ENCODE results near the gene TIMP4. TPM values are rescaled to one million over a fixed set of nuclear protein-coding genes. Genes with fewer than 3 reads are reported as not detected.

The TIMP4 gene
- total RNA-seq: 1.1 and 2.8 TPM in 2 replicates

DNA sequence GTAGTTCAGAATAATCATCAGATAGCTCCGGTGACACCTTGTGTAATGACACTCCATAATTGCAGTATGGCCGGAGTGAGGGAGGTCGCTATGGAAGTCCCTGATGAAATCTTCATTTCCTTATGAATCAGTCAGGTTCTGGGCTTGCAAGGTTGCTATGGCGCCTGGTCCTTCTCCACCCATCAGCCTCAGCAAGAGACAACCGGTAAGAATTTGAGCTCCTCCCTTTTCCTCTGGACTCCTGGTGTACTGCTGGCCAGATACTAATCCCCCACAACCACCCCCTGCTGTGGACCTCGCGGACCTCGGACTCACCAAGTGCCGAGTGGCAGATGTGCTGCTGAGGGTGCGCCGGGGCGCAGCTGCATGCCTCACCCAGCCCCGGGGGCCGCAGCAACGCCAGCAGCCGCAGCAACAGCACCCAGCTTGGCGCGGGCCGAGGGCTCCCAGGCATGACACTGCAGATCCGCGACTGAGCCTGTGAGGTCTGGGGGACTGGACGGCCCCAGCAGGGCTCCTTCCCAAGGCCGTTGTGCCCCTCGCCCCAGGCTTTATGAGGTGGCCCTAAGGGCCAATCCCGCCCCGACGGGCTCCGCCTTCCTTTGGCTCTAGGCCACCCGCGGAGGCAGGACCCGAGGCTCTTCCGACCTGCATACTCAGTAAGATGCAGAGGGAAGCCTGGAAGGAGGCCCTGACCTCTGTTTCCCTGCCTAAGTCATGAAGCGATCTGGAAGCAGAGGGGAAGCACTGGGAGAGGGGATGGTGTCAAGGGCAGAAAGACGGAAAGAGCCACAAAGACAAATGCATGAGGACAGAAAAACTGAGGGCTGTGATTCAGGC lies at the start of gene TIMP4:
Gene TIMP4 (minus strand): TSS at position 526 of the 840 bp plus-strand sequence. CDS start 72 bp downstream, at position 454.
- H3K36me3 ChIP-seq (ENCODE audit: control insufficient read depth, insufficient read depth, low read length): no peaks in the 10 kb centered on the region
- TF ChIP-seq, protein P1, sequence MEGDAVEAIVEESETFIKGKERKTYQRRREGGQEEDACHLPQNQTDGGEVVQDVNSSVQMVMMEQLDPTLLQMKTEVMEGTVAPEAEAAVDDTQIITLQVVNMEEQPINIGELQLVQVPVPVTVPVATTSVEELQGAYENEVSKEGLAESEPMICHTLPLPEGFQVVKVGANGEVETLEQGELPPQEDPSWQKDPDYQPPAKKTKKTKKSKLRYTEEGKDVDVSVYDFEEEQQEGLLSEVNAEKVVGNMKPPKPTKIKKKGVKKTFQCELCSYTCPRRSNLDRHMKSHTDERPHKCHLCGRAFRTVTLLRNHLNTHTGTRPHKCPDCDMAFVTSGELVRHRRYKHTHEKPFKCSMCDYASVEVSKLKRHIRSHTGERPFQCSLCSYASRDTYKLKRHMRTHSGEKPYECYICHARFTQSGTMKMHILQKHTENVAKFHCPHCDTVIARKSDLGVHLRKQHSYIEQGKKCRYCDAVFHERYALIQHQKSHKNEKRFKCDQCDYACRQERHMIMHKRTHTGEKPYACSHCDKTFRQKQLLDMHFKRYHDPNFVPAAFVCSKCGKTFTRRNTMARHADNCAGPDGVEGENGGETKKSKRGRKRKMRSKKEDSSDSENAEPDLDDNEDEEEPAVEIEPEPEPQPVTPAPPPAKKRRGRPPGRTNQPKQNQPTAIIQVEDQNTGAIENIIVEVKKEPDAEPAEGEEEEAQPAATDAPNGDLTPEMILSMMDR (IDR thresholded peaks at IDR 0.05; ENCODE audit: insufficient read depth, low read length, poor library complexity, severe bottlenecking): no peak
- H3K27me3 ChIP-seq (ENCODE audit: control insufficient read depth, insufficient read depth, low read length): no peaks in the 10 kb centered on the region
- H3K4me3 ChIP-seq (ENCODE audit: low read depth, low read length): peak within 1 kb of the TSS; percentile 2
- DNase-seq (ENCODE audit: low read depth): no peak

DNA sequence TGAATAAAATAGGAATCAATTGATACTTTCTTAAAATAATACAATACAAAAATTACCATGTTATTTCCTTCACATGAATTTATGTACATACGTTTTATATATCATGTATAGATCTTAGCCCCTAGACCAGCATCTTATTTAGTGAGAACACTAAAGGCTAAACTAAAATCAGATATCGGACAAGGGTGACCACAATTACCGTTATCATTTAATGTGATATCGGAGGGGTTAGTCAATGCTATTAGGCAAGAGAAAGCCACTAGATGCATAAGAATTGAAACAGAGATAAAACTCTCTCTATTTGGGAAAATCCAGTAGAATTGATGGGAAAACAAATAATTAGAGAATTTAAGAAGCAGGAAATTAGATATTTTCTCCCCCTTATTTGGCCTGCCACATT lies 46.5 kb upstream of the TIMP4 start:
- DNase-seq (ENCODE audit: low read depth): no peak
- H3K27me3 ChIP-seq (ENCODE audit: control insufficient read depth, insufficient read depth, low read length): no peaks in the 10 kb centered on the region
- no peak overlapping the region for H3K4me3 ChIP-seq (ENCODE audit: low read depth, low read length)
- H3K36me3 ChIP-seq (ENCODE audit: control insufficient read depth, insufficient read depth, low read length): no peaks in the 10 kb centered on the region
- TF ChIP-seq, protein P1 (IDR thresholded peaks at IDR 0.05; ENCODE audit: insufficient read depth, low read length, poor library complexity, severe bottlenecking): no peak

DNA sequence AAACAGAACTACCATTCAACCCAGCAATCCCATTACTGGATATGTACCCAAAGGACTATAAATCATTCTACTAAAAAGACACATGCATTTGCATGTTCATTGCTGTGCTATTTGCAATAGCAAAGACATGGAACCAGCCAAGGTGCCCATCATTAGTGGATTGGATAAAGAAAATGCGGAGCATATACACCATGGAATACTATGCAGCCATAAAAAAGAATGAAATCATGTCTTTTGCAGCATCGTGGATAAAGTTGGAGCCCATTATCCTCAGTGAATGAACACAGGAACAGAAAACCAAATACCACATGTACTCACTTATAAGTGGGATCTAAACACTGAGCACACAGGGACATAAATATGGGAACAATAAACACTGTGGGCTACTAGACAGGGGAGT lies 43.1 kb upstream of the TIMP4 start:
- no peak overlapping the region for H3K4me3 ChIP-seq (ENCODE audit: low read depth, low read length)
- TF ChIP-seq, protein P1 (IDR thresholded peaks at IDR 0.05; ENCODE audit: insufficient read depth, low read length, poor library complexity, severe bottlenecking): no peak
- DNase-seq (ENCODE audit: low read depth): no peak
- H3K36me3 ChIP-seq (ENCODE audit: control insufficient read depth, insufficient read depth, low read length): no peaks in the 10 kb centered on the region
- H3K27me3 ChIP-seq (ENCODE audit: control insufficient read depth, insufficient read depth, low read length): no peaks in the 10 kb centered on the region

DNA sequence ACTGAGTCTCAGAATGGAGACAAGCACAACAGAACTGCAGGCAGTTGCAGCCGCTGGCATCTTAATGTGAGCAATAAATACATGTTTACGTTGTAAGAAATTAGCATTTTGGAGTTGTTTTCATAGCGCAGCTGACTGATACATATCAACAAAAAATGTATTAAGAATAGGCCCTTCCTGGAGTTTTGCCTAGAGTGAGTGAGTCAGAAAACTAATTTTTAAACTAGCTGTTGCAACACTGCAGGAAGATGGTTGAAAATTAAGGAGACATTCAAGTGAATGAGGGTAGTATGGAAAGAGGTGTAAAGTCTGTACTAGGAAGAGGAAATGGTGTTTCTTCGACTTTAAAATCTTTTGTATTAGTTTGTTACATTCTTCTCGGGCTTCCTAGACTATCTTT lies 39.6 kb upstream of the TIMP4 start:
- DNase-seq (ENCODE audit: low read depth): no peak
- TF ChIP-seq, protein P1 (IDR thresholded peaks at IDR 0.05; ENCODE audit: insufficient read depth, low read length, poor library complexity, severe bottlenecking): no peak
- no peaks in the 10 kb centered on the region for H3K27me3 ChIP-seq (ENCODE audit: control insufficient read depth, insufficient read depth, low read length)
- no peaks in the 10 kb centered on the region for H3K36me3 ChIP-seq (ENCODE audit: control insufficient read depth, insufficient read depth, low read length)
- H3K4me3 ChIP-seq (ENCODE audit: low read depth, low read length): no peak overlapping the region

DNA sequence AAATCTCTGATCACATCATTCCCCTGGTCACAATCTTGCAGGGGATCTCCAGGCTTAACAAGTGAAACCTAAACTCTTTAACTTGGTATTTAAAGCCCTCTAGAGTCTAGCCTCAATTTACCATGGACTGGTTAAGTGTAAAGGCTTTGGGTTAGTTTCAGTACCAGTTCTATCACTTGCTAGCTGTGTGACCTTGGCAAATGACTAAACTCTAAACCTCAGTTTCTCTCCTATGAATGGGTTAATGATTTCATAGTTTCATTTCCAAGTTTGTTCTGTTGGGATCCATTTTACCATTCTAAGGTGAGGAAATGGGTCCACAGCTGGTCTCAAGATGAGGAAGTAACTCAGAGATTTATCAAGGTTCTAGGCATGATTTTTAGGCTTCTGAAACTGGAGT lies 38.8 kb upstream of the TIMP4 start:
- TF ChIP-seq, protein P1 (IDR thresholded peaks at IDR 0.05; ENCODE audit: insufficient read depth, low read length, poor library complexity, severe bottlenecking): no peak
- Histone ChIP-seq H3K4me3 (ENCODE audit: low read depth, low read length) (no peak overlapping the region), H3K27me3 (ENCODE audit: control insufficient read depth, insufficient read depth, low read length) (no peaks in the 10 kb centered on the region), H3K36me3 (ENCODE audit: control insufficient read depth, insufficient read depth, low read length) (no peaks in the 10 kb centered on the region)
- no peak for DNase-seq (ENCODE audit: low read depth)

DNA sequence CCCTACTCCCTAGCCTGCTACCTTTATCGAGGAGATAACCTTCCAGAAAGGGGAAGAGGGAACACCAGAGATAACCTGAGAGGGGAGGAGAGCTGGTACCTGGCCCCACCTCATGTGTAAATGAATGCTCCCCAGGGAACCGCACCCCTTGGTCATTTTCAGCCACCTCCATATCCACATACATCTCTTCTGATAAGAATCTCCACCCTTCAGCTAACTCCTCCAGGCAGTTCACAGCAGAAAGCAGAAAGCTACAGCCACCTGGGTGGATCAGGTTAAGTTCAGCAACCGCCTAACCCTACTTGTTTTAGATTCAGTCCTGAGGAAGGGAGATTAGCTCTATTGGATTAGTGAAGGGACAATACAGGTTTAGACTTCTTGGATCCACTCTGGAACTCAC lies 38.0 kb upstream of the TIMP4 start:
- Histone ChIP-seq H3K27me3 (ENCODE audit: control insufficient read depth, insufficient read depth, low read length) (no peaks in the 10 kb centered on the region), H3K36me3 (ENCODE audit: control insufficient read depth, insufficient read depth, low read length) (no peaks in the 10 kb centered on the region), H3K4me3 (ENCODE audit: low read depth, low read length) (no peak overlapping the region)
- DNase-seq (ENCODE audit: low read depth): no peak
- TF ChIP-seq, protein P1 (IDR thresholded peaks at IDR 0.05; ENCODE audit: insufficient read depth, low read length, poor library complexity, severe bottlenecking): no peak

Measured in kidney epithelial cell (primary cell).